Activated B cell treated with CpG ODN at 0.5 μM for 24 hours (primary cell): ENCODE data around the gene HSBP1. TPM values are rescaled to one million over a fixed set of nuclear protein-coding genes. Genes with fewer than 3 reads are reported as not detected.

Experiments
- ATAC-seq: fragments of 200-7000 bp; cut with Tn5 transposase; one replicate; pipeline ENCODE4 v1.10.0; 2021; ENCODE audit warnings: low read depth, mild to moderate bottlenecking, moderate library complexity
- CTCF ChIA-PET: fragments of 350-600 bp; sonication (Branson Sonifier 250); formaldehyde crosslinking; loops from one replicate; lab custom pipeline; 2021; ENCODE audit warnings: antibody characterized with exemption; lab: Charles Lee
- POLR2A ChIA-PET: fragments of 350-600 bp; sonication (Branson Sonifier 250); formaldehyde crosslinking; loops from one replicate; lab custom pipeline; 2021; ENCODE audit warnings: antibody characterized with exemption; lab: Charles Lee
- DNase-seq: peaks from one replicate; pipeline ENCODE4 v3.0.0; 2022
- H3K27ac Mint-ChIP-seq: one replicate; pipeline ENCODE4 v1.8.0; 2020; ENCODE audit warnings: mixed read lengths
- H3K27me3 Mint-ChIP-seq: one replicate; pipeline ENCODE4 v1.8.0; 2021; ENCODE audit warnings: mixed read lengths
- H3K36me3 Mint-ChIP-seq: one replicate; pipeline ENCODE4 v1.8.0; 2021; ENCODE audit warnings: low read depth, mixed read lengths
- H3K4me1 Mint-ChIP-seq: one replicate; pipeline ENCODE4 v1.8.0; 2021; ENCODE audit warnings: mixed read lengths
- H3K4me3 Mint-ChIP-seq: one replicate; pipeline ENCODE4 v1.8.0; 2020; ENCODE audit warnings: mild to moderate bottlenecking, mixed read lengths
- H3K9me3 Mint-ChIP-seq: one replicate; pipeline ENCODE4 v1.8.0; 2020; ENCODE audit warnings: mixed read lengths
- intact Hi-C: fragments of 100-400 bp; cut with micrococcal nuclease; formaldehyde crosslinking; loops from one replicate; pipeline ENCODE4 v1.15.1; 2024
- total RNA-seq: library from RNA; stranded (reverse); gene quantifications from 2 replicates; pipeline ENCODE4 v1.2.3, GENCODE V29; 2022
- TF ChIP-seq, protein P1 (sequence below): fragments of 200-600 bp; IDR thresholded peaks from one replicate; pipeline ENCODE4 v1.8.0; 2022; ENCODE audit warnings: antibody characterized with exemption, mild to moderate bottlenecking

Gene HSBP1
- total RNA-seq, 1 donor from 2014 or later: 54.0 TPM

DNA sequence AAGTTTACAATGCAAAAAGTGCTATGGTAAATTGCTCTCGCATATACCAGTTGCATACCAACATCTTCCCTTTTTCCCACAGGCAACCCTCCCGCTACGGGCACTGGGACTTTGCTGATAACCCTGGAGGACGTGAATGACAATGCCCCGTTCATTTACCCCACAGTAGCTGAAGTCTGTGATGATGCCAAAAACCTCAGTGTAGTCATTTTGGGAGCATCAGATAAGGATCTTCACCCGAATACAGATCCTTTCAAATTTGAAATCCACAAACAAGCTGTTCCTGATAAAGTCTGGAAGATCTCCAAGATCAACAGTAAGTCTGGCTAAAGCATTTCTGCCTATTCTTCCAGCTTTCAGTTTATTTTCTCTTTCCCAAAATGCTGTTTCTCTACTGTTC is 27.9 kb upstream of the HSBP1 start:
- H3K36me3 Mint-ChIP-seq: no peaks in the 10 kb centered on the region
- peaks cover 22% of the 10 kb centered on the region for H3K27me3 Mint-ChIP-seq
- no peaks in the 10 kb centered on the region for H3K9me3 Mint-ChIP-seq
- H3K4me1 Mint-ChIP-seq: peaks cover 10% of the 10 kb centered on the region
- ATAC-seq: no peak
- DNase-seq: no peak
- intact Hi-C loops: no loop called here
- ChIA-PET CTCF (no interaction called here), POLR2A (no interaction called here)
- TF ChIP-seq, protein P1, sequence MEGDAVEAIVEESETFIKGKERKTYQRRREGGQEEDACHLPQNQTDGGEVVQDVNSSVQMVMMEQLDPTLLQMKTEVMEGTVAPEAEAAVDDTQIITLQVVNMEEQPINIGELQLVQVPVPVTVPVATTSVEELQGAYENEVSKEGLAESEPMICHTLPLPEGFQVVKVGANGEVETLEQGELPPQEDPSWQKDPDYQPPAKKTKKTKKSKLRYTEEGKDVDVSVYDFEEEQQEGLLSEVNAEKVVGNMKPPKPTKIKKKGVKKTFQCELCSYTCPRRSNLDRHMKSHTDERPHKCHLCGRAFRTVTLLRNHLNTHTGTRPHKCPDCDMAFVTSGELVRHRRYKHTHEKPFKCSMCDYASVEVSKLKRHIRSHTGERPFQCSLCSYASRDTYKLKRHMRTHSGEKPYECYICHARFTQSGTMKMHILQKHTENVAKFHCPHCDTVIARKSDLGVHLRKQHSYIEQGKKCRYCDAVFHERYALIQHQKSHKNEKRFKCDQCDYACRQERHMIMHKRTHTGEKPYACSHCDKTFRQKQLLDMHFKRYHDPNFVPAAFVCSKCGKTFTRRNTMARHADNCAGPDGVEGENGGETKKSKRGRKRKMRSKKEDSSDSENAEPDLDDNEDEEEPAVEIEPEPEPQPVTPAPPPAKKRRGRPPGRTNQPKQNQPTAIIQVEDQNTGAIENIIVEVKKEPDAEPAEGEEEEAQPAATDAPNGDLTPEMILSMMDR: no peak
- H3K27ac Mint-ChIP-seq: no peak overlapping the region
- H3K4me3 Mint-ChIP-seq: no peak overlapping the region

DNA sequence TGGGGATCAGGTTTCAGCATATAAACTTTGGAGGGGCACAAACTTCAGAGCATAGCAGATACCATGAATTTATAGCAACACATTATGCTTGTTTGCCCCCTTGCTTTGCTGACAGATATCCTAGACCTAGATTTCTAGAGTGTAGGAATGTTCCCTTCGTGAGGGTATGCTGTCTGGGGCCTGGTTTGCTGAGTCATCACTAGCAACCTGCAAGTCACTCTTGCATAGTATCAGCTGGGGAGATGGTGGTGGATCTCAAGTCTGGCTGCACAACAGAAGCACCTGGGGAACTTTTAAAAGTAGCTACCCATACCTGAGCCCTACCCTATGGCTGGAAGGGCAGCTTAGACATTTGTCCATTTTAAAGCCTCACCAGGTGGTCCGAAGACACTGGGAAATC is 22.3 kb upstream of the HSBP1 start:
- no peaks in the 10 kb centered on the region for H3K9me3 Mint-ChIP-seq
- DNase-seq (no peak), ATAC-seq (no peak)
- TF ChIP-seq, protein P1: no peak
- H3K4me1 Mint-ChIP-seq: peaks cover 6% of the 10 kb centered on the region
- POLR2A ChIA-PET: no interaction called here
- no peak overlapping the region for H3K27ac Mint-ChIP-seq
- no peaks in the 10 kb centered on the region for H3K36me3 Mint-ChIP-seq
- CTCF ChIA-PET: no interaction called here
- intact Hi-C loops: no loop called here
- H3K4me3 Mint-ChIP-seq: no peak overlapping the region
- H3K27me3 Mint-ChIP-seq: peaks cover 6% of the 10 kb centered on the region

DNA sequence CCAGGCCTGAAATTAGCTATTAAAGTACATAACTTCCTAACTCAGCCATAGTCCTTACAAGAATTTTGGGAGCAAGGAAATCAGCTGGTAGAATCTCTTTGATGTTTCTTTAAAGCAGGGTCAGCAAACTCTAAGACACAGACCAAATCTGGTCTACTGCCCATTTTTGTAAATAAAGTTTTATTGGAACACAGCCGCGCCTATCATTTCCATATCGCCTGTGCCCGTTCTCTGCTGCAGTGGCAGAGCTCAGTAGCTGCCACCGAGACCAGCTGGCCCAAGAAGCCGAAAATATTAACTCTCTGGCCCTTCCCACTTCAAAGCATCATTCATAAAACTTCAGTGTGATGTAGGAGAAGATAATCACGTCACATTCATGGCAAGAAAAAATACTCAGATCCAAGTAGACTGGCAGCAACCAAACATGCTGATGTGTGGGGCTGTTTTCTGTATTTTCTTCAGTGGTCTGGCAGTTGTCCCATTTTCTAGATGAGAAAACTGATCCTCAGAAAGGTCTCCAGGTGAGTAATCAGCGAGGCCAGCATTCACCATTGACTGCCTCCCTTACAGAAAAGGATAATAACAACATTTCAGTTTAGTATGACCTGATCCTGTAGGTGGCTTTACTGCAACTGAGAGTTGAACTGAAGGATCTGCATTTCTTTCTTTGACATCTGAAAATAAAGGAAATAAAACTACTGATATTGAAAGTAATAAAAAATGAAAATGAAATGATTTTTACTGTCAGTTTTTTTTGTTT is 18.0 kb upstream of the HSBP1 start:
- intact Hi-C loops: no loop called here
- no peaks in the 10 kb centered on the region for H3K36me3 Mint-ChIP-seq
- H3K27ac Mint-ChIP-seq: no peak overlapping the region
- H3K27me3 Mint-ChIP-seq: no peaks in the 10 kb centered on the region
- peaks cover 4% of the 10 kb centered on the region for H3K9me3 Mint-ChIP-seq
- no peak overlapping the region for H3K4me3 Mint-ChIP-seq
- H3K4me1 Mint-ChIP-seq: no peaks in the 10 kb centered on the region
- no peak for DNase-seq
- no peak for ATAC-seq
- POLR2A ChIA-PET: interaction anchor here (0.6 kb wide), 1 partner anchor 80 kb away, joined by 3 read pairs; no protein-coding TSS in a partner anchor
- TF ChIP-seq, protein P1: no peak
- CTCF ChIA-PET: no interaction called here

DNA sequence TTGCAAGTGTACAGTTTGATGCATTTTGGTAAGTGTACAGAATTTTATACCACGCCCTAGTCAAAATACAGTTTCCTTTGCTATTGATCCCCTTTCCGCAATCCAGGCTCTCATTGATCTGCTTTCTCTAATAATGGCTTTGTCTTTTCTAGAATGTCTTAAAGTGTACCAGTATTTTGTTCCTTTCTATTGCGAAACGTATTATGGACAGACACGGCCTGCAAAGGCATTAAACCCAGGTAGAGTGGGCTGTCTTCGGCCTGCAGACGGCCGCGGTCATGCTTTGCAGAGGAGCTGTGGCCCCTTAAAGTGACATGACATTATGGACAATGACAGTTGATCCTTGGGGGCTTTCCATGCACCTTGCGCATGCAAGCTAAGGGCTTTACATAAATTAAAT is 15.9 kb upstream of the HSBP1 start:
- Mint-ChIP-seq H3K27ac (no peak overlapping the region), H3K9me3 (peaks cover 4% of the 10 kb centered on the region), H3K36me3 (peaks cover 7% of the 10 kb centered on the region), H3K27me3 (no peaks in the 10 kb centered on the region), H3K4me1 (no peaks in the 10 kb centered on the region), H3K4me3 (no peak overlapping the region)
- TF ChIP-seq, protein P1: no peak
- CTCF ChIA-PET: no interaction called here
- intact Hi-C loops: no loop called here
- DNase-seq (no peak), ATAC-seq (no peak)
- POLR2A ChIA-PET: no interaction called here

DNA sequence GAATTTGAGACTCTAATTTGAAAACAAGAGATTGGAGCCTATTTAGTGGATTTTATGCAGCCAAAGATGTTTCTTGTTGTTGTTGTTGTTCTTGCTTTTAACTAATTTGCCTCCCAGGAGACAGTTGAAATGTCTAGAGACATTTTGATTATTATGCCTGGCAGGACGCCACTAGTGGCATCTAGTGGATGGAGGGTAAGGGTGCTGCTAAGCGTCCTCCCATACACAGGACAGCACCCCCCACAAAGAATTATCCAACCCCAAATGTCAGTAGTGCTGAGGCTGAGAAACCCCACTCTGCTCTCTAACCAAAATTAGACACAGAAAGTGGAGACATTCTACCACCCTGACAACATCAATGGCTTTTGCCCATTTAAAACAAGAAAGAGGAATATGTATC is 15.4 kb upstream of the HSBP1 start:
- intact Hi-C loops: no loop called here
- Mint-ChIP-seq H3K4me3 (no peak overlapping the region), H3K27ac (no peak overlapping the region), H3K4me1 (no peaks in the 10 kb centered on the region), H3K36me3 (peaks cover 9% of the 10 kb centered on the region), H3K9me3 (peaks cover 4% of the 10 kb centered on the region), H3K27me3 (no peaks in the 10 kb centered on the region)
- POLR2A ChIA-PET: no interaction called here
- CTCF ChIA-PET: no interaction called here
- DNase-seq: no peak
- no peak for ATAC-seq
- TF ChIP-seq, protein P1: no peak
